Measurements from ENCODE around the gene ARF4.

ARF4 gene

GRCh38 chr3:57572096-57572495 lies 25.0 kb downstream of the ARF4 start:
- H3K4me3 ChIP-seq (ENCODE audit: low read length), result no peak overlapping the region
- H3K36me3 ChIP-seq (ENCODE audit: control insufficient read depth, insufficient read depth, low read length), result peaks cover 14% of the 10 kb centered on the region
- no peak overlapping the region for H3K9ac ChIP-seq (ENCODE audit: low read length)
- no peaks in the 10 kb centered on the region for H3K27me3 ChIP-seq (ENCODE audit: control insufficient read depth, insufficient read depth, low read length)
- no peak overlapping the region for H3K27ac ChIP-seq (ENCODE audit: low read depth, low read length)
- peaks cover 3% of the 10 kb centered on the region for H3K4me1 ChIP-seq (ENCODE audit: control insufficient read depth, insufficient read depth, low read length)

- H3K36me3 ChIP-seq (ENCODE audit: control insufficient read depth, insufficient read depth, low read length), result peaks cover 12% of the 10 kb centered on the region
- H3K27me3 ChIP-seq (ENCODE audit: control insufficient read depth, insufficient read depth, low read length), result no peaks in the 10 kb centered on the region
- no peak overlapping the region for H3K9ac ChIP-seq (ENCODE audit: low read length)
- H3K4me3 ChIP-seq (ENCODE audit: low read length), result no peak overlapping the region
- no peaks in the 10 kb centered on the region for H3K4me1 ChIP-seq (ENCODE audit: control insufficient read depth, insufficient read depth, low read length)
- no peak overlapping the region for H3K27ac ChIP-seq (ENCODE audit: low read depth, low read length)
Measured at GRCh38 chr3:57570878-57571277, 26.3 kb downstream of the ARF4 start.

DNA sequence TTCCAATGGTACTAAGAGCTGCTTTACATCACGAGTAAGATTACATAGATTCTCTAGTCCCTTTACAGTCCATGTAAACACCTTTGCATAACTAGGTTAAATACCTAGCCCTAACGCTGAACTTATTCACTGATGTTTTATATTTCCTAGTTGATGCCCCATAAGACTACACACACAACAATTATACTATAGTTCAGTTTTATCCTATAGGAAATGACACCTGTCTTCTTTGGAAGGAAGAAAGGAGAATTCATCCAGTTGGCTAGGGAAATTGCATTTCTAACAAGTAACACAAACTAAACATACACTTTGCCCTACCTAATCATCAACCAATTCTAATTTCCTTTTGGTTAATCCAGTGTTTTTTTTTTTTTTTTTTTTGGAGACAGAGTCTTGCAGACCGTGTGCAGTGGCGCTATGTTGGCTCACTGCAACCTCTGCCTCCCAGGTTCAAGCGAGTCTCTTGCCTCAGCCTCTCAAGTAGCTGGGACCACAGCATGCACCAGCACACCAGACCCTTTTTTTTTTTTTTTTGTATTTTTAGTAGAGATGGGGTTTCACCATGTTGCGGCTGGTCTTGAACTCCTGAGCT lies 27.2 kb downstream of the ARF4 start:
- peaks cover 9% of the 10 kb centered on the region for H3K36me3 ChIP-seq (ENCODE audit: control insufficient read depth, insufficient read depth, low read length)
- H3K4me1 ChIP-seq (ENCODE audit: control insufficient read depth, insufficient read depth, low read length), result no peaks in the 10 kb centered on the region
- no peaks in the 10 kb centered on the region for H3K27me3 ChIP-seq (ENCODE audit: control insufficient read depth, insufficient read depth, low read length)
- no peak overlapping the region for H3K4me3 ChIP-seq (ENCODE audit: low read length)
- H3K27ac ChIP-seq (ENCODE audit: low read depth, low read length), result no peak overlapping the region
- H3K9ac ChIP-seq (ENCODE audit: low read length), result no peak overlapping the region

DNA sequence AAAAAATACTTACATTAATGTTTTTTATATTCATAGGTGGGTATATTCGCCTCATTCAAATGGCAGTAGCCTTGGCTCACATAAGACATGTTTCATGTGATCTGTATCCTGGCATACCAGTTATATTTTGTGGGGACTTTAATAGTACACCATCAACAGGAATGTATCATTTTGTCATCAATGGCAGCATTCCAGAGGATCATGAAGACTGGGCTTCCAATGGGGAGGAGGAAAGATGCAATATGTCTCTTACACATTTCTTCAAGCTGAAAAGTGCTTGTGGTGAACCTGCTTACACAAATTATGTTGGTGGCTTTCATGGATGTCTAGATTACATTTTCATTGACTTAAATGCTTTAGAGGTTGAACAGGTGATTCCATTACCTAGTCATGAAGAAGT lies 37.6 kb downstream of the ARF4 start:
- no peaks in the 10 kb centered on the region for H3K27me3 ChIP-seq (ENCODE audit: control insufficient read depth, insufficient read depth, low read length)
- H3K4me1 ChIP-seq (ENCODE audit: control insufficient read depth, insufficient read depth, low read length), result peaks cover 12% of the 10 kb centered on the region
- no peak overlapping the region for H3K9ac ChIP-seq (ENCODE audit: low read length)
- peaks cover 5% of the 10 kb centered on the region for H3K36me3 ChIP-seq (ENCODE audit: control insufficient read depth, insufficient read depth, low read length)
- no peak overlapping the region for H3K27ac ChIP-seq (ENCODE audit: low read depth, low read length)
- H3K4me3 ChIP-seq (ENCODE audit: low read length), result no peak overlapping the region

DNA sequence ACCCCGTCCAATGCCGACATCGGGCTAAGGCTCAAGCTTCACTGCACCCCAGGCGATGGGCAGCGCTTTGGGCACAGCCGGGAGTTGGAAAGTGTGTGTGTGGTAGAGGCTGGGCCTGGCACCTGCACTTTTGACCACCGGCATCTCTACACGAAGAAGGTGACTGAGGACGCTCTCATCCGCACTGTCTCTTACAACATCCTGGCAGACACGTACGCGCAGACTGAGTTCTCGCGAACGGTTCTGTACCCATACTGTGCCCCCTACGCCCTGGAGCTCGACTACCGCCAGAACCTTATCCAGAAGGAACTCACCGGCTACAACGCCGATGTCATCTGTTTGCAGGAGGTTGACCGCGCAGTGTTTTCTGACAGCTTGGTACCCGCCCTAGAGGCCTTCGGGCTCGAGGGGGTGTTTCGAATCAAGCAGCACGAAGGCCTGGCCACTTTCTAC lies 40.0 kb downstream of the ARF4 start:
- Histone ChIP-seq H3K36me3 (ENCODE audit: control insufficient read depth, insufficient read depth, low read length) (peaks cover 5% of the 10 kb centered on the region), H3K27me3 (ENCODE audit: control insufficient read depth, insufficient read depth, low read length) (no peaks in the 10 kb centered on the region), H3K4me1 (ENCODE audit: control insufficient read depth, insufficient read depth, low read length) (peaks cover 12% of the 10 kb centered on the region), H3K9ac (ENCODE audit: low read length) (peak overlapping the region; percentile 92), H3K27ac (ENCODE audit: low read depth, low read length) (peak overlapping the region; percentile 92), H3K4me3 (ENCODE audit: low read length) (peak overlapping the region; percentile 96)

DNA sequence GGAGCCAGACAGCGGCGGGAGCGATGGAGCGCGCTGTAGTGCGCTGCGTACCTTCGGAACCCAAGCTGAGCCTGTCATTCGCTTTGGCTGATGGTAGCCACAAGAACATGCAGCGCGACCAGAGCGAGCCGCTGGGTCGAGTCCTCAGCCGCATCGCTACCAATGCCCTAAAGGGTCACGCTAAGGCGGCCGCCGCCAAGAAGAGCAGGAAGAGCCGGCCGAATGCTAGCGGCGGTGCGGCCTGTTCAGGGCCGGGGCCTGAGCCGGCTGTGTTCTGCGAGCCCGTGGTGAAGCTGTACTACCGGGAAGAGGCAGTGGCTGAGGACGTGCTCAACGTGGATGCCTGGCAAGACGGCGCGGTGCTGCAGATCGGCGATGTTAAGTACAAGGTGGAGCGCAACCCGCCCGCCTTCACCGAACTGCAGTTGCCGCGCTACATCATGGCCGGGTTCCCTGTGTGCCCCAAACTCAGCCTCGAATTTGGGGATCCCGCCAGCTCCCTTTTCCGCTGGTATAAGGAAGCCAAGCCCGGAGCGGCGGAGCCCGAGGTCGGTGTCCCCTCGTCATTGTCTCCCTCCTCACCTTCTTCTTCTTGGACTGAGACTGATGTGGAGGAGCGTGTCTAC lies 40.6 kb downstream of the ARF4 start:
- Histone ChIP-seq H3K4me1 (ENCODE audit: control insufficient read depth, insufficient read depth, low read length) (peaks cover 12% of the 10 kb centered on the region), H3K9ac (ENCODE audit: low read length) (peak overlapping the region; percentile 92), H3K36me3 (ENCODE audit: control insufficient read depth, insufficient read depth, low read length) (peaks cover 5% of the 10 kb centered on the region), H3K27ac (ENCODE audit: low read depth, low read length) (peak overlapping the region; percentile 92), H3K4me3 (ENCODE audit: low read length) (peak overlapping the region; percentile 96), H3K27me3 (ENCODE audit: control insufficient read depth, insufficient read depth, low read length) (no peaks in the 10 kb centered on the region)

GRCh38 chr3:57555738-57556458 lies 41.2 kb downstream of the ARF4 start, which contains the start of gene PDE12:
Gene PDE12, plus strand, starts transcription at chr3:57556274. Its CDS starts 106 bp downstream, at chr3:57556380.
- H3K4me1 ChIP-seq (ENCODE audit: control insufficient read depth, insufficient read depth, low read length), result peaks cover 12% of the 10 kb centered on the region
- H3K36me3 ChIP-seq (ENCODE audit: control insufficient read depth, insufficient read depth, low read length), result peaks cover 5% of the 10 kb centered on the region

GRCh38 chr3:57555306-57555705 lies 41.8 kb downstream of the ARF4 start:
- Histone ChIP-seq H3K36me3 (ENCODE audit: control insufficient read depth, insufficient read depth, low read length) (peaks cover 5% of the 10 kb centered on the region), H3K4me3 (ENCODE audit: low read length) (peak overlapping the region; percentile 96), H3K9ac (ENCODE audit: low read length) (peak overlapping the region; percentile 85), H3K27me3 (ENCODE audit: control insufficient read depth, insufficient read depth, low read length) (no peaks in the 10 kb centered on the region), H3K27ac (ENCODE audit: low read depth, low read length) (peak overlapping the region; percentile 92), H3K4me1 (ENCODE audit: control insufficient read depth, insufficient read depth, low read length) (peaks cover 12% of the 10 kb centered on the region)

More at GRCh38 chr3:57555738-57556458, 41.2 kb downstream of the ARF4 start, which contains the start of gene PDE12:
- Histone ChIP-seq H3K4me3 (ENCODE audit: low read length) (peak within 1 kb of the TSS; percentile 96), H3K9ac (ENCODE audit: low read length) (peak within 1 kb of the TSS; percentile 92), H3K27ac (ENCODE audit: low read depth, low read length) (peak within 1 kb of the TSS; percentile 92), H3K27me3 (ENCODE audit: control insufficient read depth, insufficient read depth, low read length) (no peaks in the 10 kb centered on the region)

GRCh38 chr3:57546616-57547015 lies 50.5 kb downstream of the ARF4 start:
- no peak overlapping the region for H3K4me3 ChIP-seq (ENCODE audit: low read length)
- H3K27ac ChIP-seq (ENCODE audit: low read depth, low read length), result no peak overlapping the region
- H3K4me1 ChIP-seq (ENCODE audit: control insufficient read depth, insufficient read depth, low read length), result no peaks in the 10 kb centered on the region

DNA sequence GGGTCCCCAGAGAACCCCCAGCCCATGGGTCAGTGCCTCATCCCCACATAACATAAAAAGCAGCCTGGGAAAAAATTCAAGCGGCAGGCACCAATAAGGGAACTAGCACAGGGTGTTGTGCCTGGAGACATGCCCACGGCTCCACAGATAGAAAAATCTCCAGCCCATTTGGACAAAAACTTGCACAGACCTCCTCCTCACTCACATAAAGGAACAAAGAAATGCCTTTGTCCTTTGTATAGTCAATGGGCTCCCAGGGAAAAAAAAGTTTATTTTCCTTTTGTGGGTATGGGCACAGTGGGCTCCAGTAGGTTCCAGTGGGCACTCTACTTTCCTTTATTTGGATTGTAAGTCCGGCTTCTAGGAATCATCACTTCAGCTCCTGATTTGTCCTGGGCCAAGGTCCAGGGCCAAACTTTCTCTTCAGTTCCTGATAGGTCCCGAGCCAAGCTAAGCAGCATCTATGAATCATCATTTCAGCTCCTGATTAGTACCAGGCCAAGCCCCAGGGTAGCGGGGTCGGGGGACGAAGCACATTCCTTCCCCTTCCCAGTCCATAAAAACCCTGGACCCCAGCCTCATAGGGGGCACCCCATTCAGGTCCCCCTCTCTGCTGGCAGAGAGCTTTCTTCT lies 51.4 kb downstream of the ARF4 start:
- Histone ChIP-seq H3K27me3 (ENCODE audit: control insufficient read depth, insufficient read depth, low read length) (no peaks in the 10 kb centered on the region), H3K27ac (ENCODE audit: low read depth, low read length) (no peak overlapping the region), H3K36me3 (ENCODE audit: control insufficient read depth, insufficient read depth, low read length) (no peaks in the 10 kb centered on the region), H3K4me3 (ENCODE audit: low read length) (no peak overlapping the region), H3K9ac (ENCODE audit: low read length) (no peak overlapping the region), H3K4me1 (ENCODE audit: control insufficient read depth, insufficient read depth, low read length) (no peaks in the 10 kb centered on the region)

More at GRCh38 chr3:57546616-57547015, 50.5 kb downstream of the ARF4 start:
- H3K27me3 ChIP-seq (ENCODE audit: control insufficient read depth, insufficient read depth, low read length), result no peaks in the 10 kb centered on the region
- H3K9ac ChIP-seq (ENCODE audit: low read length), result no peak overlapping the region
- H3K36me3 ChIP-seq (ENCODE audit: control insufficient read depth, insufficient read depth, low read length), result no peaks in the 10 kb centered on the region

GRCh38 chr3:57544181-57545125 lies 52.7 kb downstream of the ARF4 start, which contains the start of gene DNAH12:
Gene DNAH12, minus strand, starts transcription at chr3:57544344. Its CDS starts 1,474 bp downstream, at chr3:57542870.
- H3K36me3 ChIP-seq (ENCODE audit: control insufficient read depth, insufficient read depth, low read length), result no peaks in the 10 kb centered on the region
- H3K9ac ChIP-seq (ENCODE audit: low read length), result no peak within 1 kb of the TSS
- no peak within 1 kb of the TSS for H3K27ac ChIP-seq (ENCODE audit: low read depth, low read length)
- H3K4me1 ChIP-seq (ENCODE audit: control insufficient read depth, insufficient read depth, low read length), result no peaks in the 10 kb centered on the region
- no peaks in the 10 kb centered on the region for H3K27me3 ChIP-seq (ENCODE audit: control insufficient read depth, insufficient read depth, low read length)
- peak within 1 kb of the TSS; percentile 29 for H3K4me3 ChIP-seq (ENCODE audit: low read length)
